ENCODE results near the gene TNC.
"Not testable (repeated sequence)": the region's sequence is repeated elsewhere in the genome, so short reads cannot be mapped to it uniquely, and the experiment has no call there.

TNC gene

GRCh38 chr9:115134941-115135340 is 17.0 kb upstream of the TNC start:
- ATAC-seq, result no peak
- DNase-seq, result no peak

GRCh38 chr9:115133649-115134048 is 15.7 kb upstream of the TNC start:
- no peak for ATAC-seq
- DNase-seq, result no peak

- DNase-seq, result no peak
- ATAC-seq, result no peak
Observed at GRCh38 chr9:115132648-115133047, 14.7 kb upstream of the TNC start.

GRCh38 chr9:115130176-115130575 is 12.2 kb upstream of the TNC start:
- ATAC-seq (no peak), DNase-seq (no peak)

GRCh38 chr9:115128726-115129125 is 10.8 kb upstream of the TNC start:
- ATAC-seq, DNase-seq: not testable (repeated sequence)

GRCh38 chr9:115127191-115127817 is 9.3 kb upstream of the TNC start:
- no peak for ATAC-seq
- no peak for DNase-seq

- no peak for ATAC-seq
- no peak for DNase-seq
Observed at GRCh38 chr9:115126404-115126803, 8.4 kb upstream of the TNC start.

- DNase-seq, result no peak
- ATAC-seq, result no peak
Observed at GRCh38 chr9:115122937-115123336, 5.0 kb upstream of the TNC start.

- ATAC-seq (no peak), DNase-seq (no peak)
Observed at GRCh38 chr9:115121181-115121580, 3.2 kb upstream of the TNC start.

- DNase-seq (no peak), ATAC-seq (peak; percentile 49)
Observed at GRCh38 chr9:115118879-115119218, 892 bp upstream of the TNC start.

GRCh38 chr9:115116421-115117284 is 1.3 kb downstream of the TNC start:
- ATAC-seq (no peak), DNase-seq (no peak)

GRCh38 chr9:115115924-115116323 is 2.0 kb downstream of the TNC start:
- ATAC-seq (no peak), DNase-seq (no peak)

GRCh38 chr9:115115117-115115880 is 2.7 kb downstream of the TNC start:
- no peak for ATAC-seq
- no peak for DNase-seq

GRCh38 chr9:115114546-115114945 is 3.4 kb downstream of the TNC start:
- no peak for DNase-seq
- no peak for ATAC-seq

GRCh38 chr9:115114084-115114483 is 3.9 kb downstream of the TNC start:
- no peak for DNase-seq
- ATAC-seq, result no peak

GRCh38 chr9:115111874-115112273 is 6.1 kb downstream of the TNC start:
- ATAC-seq (no peak), DNase-seq (no peak)

GRCh38 chr9:115109486-115109885 is 8.5 kb downstream of the TNC start:
- ATAC-seq, result no peak
- DNase-seq, result no peak

GRCh38 chr9:115107701-115108100 is 10.3 kb downstream of the TNC start:
- DNase-seq (no peak), ATAC-seq (no peak)

- DNase-seq, result no peak
- no peak for ATAC-seq
Observed at GRCh38 chr9:115106642-115107041, 11.3 kb downstream of the TNC start.

- DNase-seq, result no peak
- ATAC-seq, result no peak
Observed at GRCh38 chr9:115106001-115106400, 12.0 kb downstream of the TNC start.

GRCh38 chr9:115104908-115105307 is 13.0 kb downstream of the TNC start:
- no peak for ATAC-seq

GRCh38 chr9:115103746-115104477 is 14.0 kb downstream of the TNC start:
- ATAC-seq, result no peak
- DNase-seq, result no peak

More at GRCh38 chr9:115104908-115105307, 13.0 kb downstream of the TNC start:
- no peak for DNase-seq

Measured in stimulated activated naive CD8-positive, alpha-beta T cell treated with anti-CD3 and anti-CD28 coated beads, Interleukin-15, Interleukin-2, amounts not matched to agents 100 U/mL and 50 U/mL, for 24 hours (primary cell).